ENCODE measurements around the gene TMIGD2. TPM values are rescaled to one million over a fixed set of nuclear protein-coding genes. Genes with fewer than 3 reads are reported as not detected.
"Not testable (repeated sequence)": the region's sequence is repeated elsewhere in the genome, so short reads cannot be mapped to it uniquely, and the experiment has no call there.

Gene TMIGD2
- total RNA-seq, 6 donors from 2014 or later: 0.30 to 1.9 (median 1.3) TPM; not detected in 1

- TF ChIP-seq CTCF (IDR thresholded peaks at IDR 0.05) (no peak), POLR2AphosphoS5 (IDR thresholded peaks at IDR 0.05) (no peak), EP300 (IDR thresholded peaks at IDR 0.05) (no peak), POLR2A (IDR thresholded peaks at IDR 0.05) (no peak)
- H3K4me3 ChIP-seq: no peak overlapping the region
- H3K4me1 ChIP-seq: no peaks in the 10 kb centered on the region
- no peak overlapping the region for H3K27ac ChIP-seq
- H3K27me3 ChIP-seq: no peaks in the 10 kb centered on the region
- H3K9me3 ChIP-seq: no peaks in the 10 kb centered on the region
- DNase-seq (no peak), ATAC-seq (ENCODE audit: low FRiP score in 2 of 2) (no peak)
- WGBS, 2 donors: 46 to 61% methylated on average over 5 to 10 of the region's 10 CpGs
- no peaks in the 10 kb centered on the region for H3K36me3 ChIP-seq
Observed at GRCh38 chr19:4294389-4294788, 7.8 kb downstream of the TMIGD2 start.

GRCh38 chr19:4292515-4292914 lies 9.7 kb downstream of the TMIGD2 start:
- no peak overlapping the region for H3K4me3 ChIP-seq
- H3K27ac ChIP-seq: no peak overlapping the region
- 82 to 87% methylated on average over 13 to 15 of the region's 15 CpGs for WGBS, 2 donors
- no peaks in the 10 kb centered on the region for H3K4me1 ChIP-seq
- ATAC-seq (ENCODE audit: low FRiP score in 2 of 2) (no peak), DNase-seq (peak in 1 of 2 donors; percentile 77)
- H3K36me3 ChIP-seq: no peaks in the 10 kb centered on the region
- no peaks in the 10 kb centered on the region for H3K9me3 ChIP-seq
- no peak for TF ChIP-seq EP300 (IDR thresholded peaks at IDR 0.05)
- no peaks in the 10 kb centered on the region for H3K27me3 ChIP-seq

- H3K9me3 ChIP-seq: no peaks in the 10 kb centered on the region
- no peak for DNase-seq
- no peaks in the 10 kb centered on the region for H3K4me1 ChIP-seq
- no peak for ATAC-seq (ENCODE audit: low FRiP score in 2 of 2)
- H3K27ac ChIP-seq: no peak overlapping the region
- no peaks in the 10 kb centered on the region for H3K27me3 ChIP-seq
- 73 to 75% methylated on average over 7 to 8 of the region's 8 CpGs for WGBS, 2 donors
- no peaks in the 10 kb centered on the region for H3K36me3 ChIP-seq
- TF ChIP-seq POLR2A (IDR thresholded peaks at IDR 0.05): no peak
- TF ChIP-seq POLR2AphosphoS5 (IDR thresholded peaks at IDR 0.05): no peak
- TF ChIP-seq CTCF (IDR thresholded peaks at IDR 0.05): no peak
- no peak for TF ChIP-seq EP300 (IDR thresholded peaks at IDR 0.05)
- H3K4me3 ChIP-seq: no peak overlapping the region
Observed at GRCh38 chr19:4291184-4291732, 10.9 kb downstream of the TMIGD2 start.

GRCh38 chr19:4288091-4288777 lies 14.0 kb downstream of the TMIGD2 start:
- Histone ChIP-seq H3K4me3 (no peak overlapping the region), H3K36me3 (no peaks in the 10 kb centered on the region), H3K9me3 (no peaks in the 10 kb centered on the region), H3K27me3 (no peaks in the 10 kb centered on the region), H3K4me1 (no peaks in the 10 kb centered on the region), H3K27ac (no peak overlapping the region)
- DNase-seq (no peak), ATAC-seq (ENCODE audit: low FRiP score in 2 of 2) (no peak)
- TF ChIP-seq CTCF (IDR thresholded peaks at IDR 0.05) (no peak), POLR2AphosphoS5 (IDR thresholded peaks at IDR 0.05) (no peak), EP300 (IDR thresholded peaks at IDR 0.05) (no peak), POLR2A (IDR thresholded peaks at IDR 0.05) (no peak)
- 76 to 77% methylated on average over 16 of the region's 16 CpGs for WGBS, 2 donors

GRCh38 chr19:4286141-4286540 lies 16.0 kb downstream of the TMIGD2 start:
- not testable (repeated sequence) for DNase-seq; ATAC-seq (ENCODE audit: low FRiP score in 2 of 2); H3K36me3 ChIP-seq; H3K9me3 ChIP-seq; H3K27me3 ChIP-seq; H3K27ac ChIP-seq; H3K4me3 ChIP-seq; H3K4me1 ChIP-seq
- 85 to 90% methylated on average over 4 of the region's 4 CpGs for WGBS, 2 donors

- 63 to 65% methylated on average over 5 to 6 of the region's 6 CpGs for WGBS, 2 donors
- Histone ChIP-seq H3K36me3 (no peaks in the 10 kb centered on the region), H3K9me3 (no peaks in the 10 kb centered on the region), H3K4me1 (peaks cover 0 to 3% (median under 1%) of the 10 kb centered on the region in 4 donors), H3K4me3 (no peak overlapping the region), H3K27me3 (peaks cover 0 to 10% (median 5%) of the 10 kb centered on the region in 4 donors), H3K27ac (no peak overlapping the region)
- TF ChIP-seq POLR2A (IDR thresholded peaks at IDR 0.05) (no peak), CTCF (IDR thresholded peaks at IDR 0.05) (no peak), POLR2AphosphoS5 (IDR thresholded peaks at IDR 0.05) (no peak), EP300 (IDR thresholded peaks at IDR 0.05) (no peak)
- ATAC-seq (ENCODE audit: low FRiP score in 2 of 2): no peak
- no peak for DNase-seq
Observed at GRCh38 chr19:4284974-4285373, 17.2 kb downstream of the TMIGD2 start.
